ENCODE results near the gene NOL12. TPM values are rescaled to one million over a fixed set of nuclear protein-coding genes. Genes with fewer than 3 reads are reported as not detected.
"Not testable (repeated sequence)": the region's sequence is repeated elsewhere in the genome, so short reads cannot be mapped to it uniquely, and the experiment has no call there.

NOL12 gene
- total RNA-seq, 6 donors from 2014 or later, result 23.5 to 89.1 (median 26.7) TPM

DNA sequence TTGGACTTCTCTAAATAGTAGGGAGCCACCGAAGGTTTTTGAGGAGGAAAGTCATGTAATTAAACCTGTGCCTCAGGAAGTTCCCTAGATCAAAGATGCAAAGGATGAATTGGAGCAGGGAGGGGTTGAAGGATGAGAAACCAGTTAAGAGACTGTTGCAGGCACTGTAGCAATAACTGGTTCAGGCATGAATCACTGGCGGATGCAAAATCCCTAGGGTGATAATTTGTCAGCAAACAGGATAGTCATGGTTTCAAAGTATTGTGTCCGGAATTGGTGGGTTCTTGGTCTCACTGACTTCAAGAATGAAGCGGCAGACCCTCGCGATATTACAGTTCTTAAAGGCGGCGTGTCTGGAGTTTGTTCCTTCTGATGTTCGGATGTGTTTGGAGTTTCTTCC lies 30.6 kb downstream of the NOL12 start:
- peak in 1 of 2 donors; percentile 84 for ATAC-seq (ENCODE audit: low FRiP score in 2 of 2)

GRCh38 chr22:37717235-37717634 lies 31.1 kb downstream of the NOL12 start:
- WGBS, 2 donors, result 88 to 100% methylated on average over 6 to 7 of the region's 7 CpGs
- not testable (repeated sequence) for ATAC-seq (ENCODE audit: low FRiP score in 2 of 2)

More for the DNA sequence above, 30.6 kb downstream of the NOL12 start:
- TF ChIP-seq POLR2AphosphoS5 (IDR thresholded peaks at IDR 0.05) (no peak), POLR2A (IDR thresholded peaks at IDR 0.05) (no peak), EP300 (IDR thresholded peaks at IDR 0.05) (no peak)
- TF ChIP-seq, protein P1, sequence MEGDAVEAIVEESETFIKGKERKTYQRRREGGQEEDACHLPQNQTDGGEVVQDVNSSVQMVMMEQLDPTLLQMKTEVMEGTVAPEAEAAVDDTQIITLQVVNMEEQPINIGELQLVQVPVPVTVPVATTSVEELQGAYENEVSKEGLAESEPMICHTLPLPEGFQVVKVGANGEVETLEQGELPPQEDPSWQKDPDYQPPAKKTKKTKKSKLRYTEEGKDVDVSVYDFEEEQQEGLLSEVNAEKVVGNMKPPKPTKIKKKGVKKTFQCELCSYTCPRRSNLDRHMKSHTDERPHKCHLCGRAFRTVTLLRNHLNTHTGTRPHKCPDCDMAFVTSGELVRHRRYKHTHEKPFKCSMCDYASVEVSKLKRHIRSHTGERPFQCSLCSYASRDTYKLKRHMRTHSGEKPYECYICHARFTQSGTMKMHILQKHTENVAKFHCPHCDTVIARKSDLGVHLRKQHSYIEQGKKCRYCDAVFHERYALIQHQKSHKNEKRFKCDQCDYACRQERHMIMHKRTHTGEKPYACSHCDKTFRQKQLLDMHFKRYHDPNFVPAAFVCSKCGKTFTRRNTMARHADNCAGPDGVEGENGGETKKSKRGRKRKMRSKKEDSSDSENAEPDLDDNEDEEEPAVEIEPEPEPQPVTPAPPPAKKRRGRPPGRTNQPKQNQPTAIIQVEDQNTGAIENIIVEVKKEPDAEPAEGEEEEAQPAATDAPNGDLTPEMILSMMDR (IDR thresholded peaks at IDR 0.05), result no peak
- H3K27me3 ChIP-seq, result no peaks in the 10 kb centered on the region
- no peaks in the 10 kb centered on the region for H3K36me3 ChIP-seq
- no peak for DNase-seq
- 90 to 93% methylated on average over 9 of the region's 9 CpGs for WGBS, 2 donors
- H3K27ac ChIP-seq, result no peak overlapping the region
- no peak overlapping the region for H3K4me3 ChIP-seq
- H3K4me1 ChIP-seq, result no peaks in the 10 kb centered on the region
- no peaks in the 10 kb centered on the region for H3K9me3 ChIP-seq

DNA sequence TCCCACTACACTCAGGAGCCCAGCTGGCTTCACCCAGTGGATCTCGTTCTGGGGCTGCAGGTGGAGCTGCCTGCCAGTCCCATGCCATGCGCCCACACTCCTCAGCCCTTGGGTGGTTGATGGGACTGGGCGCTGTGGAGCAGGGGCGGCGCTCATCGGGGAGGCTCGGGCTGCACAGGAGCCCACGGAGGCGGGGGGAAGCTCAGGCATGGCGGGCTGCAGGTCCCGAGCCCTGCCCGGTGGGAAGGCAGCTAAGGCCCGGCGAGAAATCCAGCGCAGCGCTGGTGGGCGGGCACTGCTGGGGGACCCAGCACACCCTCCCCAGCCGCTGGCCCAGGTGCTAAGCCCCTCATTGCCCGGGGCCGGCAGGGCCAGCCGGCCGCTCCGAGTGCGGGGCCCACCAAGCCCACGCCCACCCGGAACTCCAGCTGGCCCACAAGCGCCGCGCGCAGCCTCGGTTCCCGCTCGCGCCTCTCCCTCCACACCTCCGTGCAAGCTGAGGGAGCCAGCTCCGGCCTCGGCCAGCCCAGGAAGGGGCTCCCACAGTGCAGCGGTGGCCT lies 31.7 kb downstream of the NOL12 start:
- H3K4me3 ChIP-seq; H3K27me3 ChIP-seq; H3K27ac ChIP-seq; H3K4me1 ChIP-seq; H3K36me3 ChIP-seq; H3K9me3 ChIP-seq; ATAC-seq (ENCODE audit: low FRiP score in 2 of 2): not testable (repeated sequence)
- WGBS, 2 donors, result 87% methylated on average over 25 of the region's 38 CpGs; no CpG with 5 or more reads in 1 of the 2 donors
- DNase-seq, result peak in 1 of 2 donors; percentile 75

More at GRCh38 chr22:37717235-37717634, 31.1 kb downstream of the NOL12 start:
- H3K9me3 ChIP-seq, DNase-seq, H3K4me3 ChIP-seq, H3K27ac ChIP-seq, H3K4me1 ChIP-seq, H3K36me3 ChIP-seq, H3K27me3 ChIP-seq: not testable (repeated sequence)

DNA sequence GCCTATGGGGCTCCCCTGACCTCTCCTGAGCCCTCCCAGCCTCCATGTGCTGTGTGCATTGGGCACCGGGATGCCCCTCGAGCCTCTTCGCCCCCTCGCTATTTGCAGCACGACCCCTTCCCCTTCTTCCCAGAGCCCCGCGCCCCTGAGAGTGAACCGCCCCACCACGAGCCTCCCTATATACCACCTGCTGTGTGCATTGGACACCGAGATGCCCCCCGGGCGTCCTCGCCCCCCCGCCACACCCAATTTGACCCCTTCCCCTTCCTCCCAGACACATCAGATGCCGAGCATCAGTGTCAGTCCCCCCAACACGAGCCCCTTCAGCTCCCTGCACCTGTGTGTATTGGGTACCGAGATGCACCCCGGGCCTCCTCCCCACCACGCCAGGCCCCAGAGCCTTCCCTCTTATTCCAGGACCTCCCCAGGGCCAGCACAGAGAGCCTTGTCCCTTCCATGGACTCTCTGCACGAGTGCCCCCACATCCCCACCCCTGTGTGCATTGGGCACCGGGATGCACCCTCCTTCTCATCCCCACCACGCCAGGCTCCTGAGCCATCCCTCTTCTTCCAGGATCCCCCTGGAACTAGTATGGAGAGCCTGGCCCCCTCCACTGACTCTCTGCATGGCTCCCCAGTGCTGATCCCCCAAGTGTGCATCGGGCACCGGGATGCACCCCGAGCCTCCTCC lies 39.6 kb downstream of the NOL12 start:
- no peak overlapping the region for H3K27ac ChIP-seq
- no peak overlapping the region for H3K4me3 ChIP-seq
- no peaks in the 10 kb centered on the region for H3K9me3 ChIP-seq
- TF ChIP-seq, protein P1 (IDR thresholded peaks at IDR 0.05), result no peak
- TF ChIP-seq POLR2AphosphoS5 (IDR thresholded peaks at IDR 0.05) (no peak), POLR2A (IDR thresholded peaks at IDR 0.05) (no peak)
- peak in 1 of 2 donors; percentile 62 for DNase-seq
- no peaks in the 10 kb centered on the region for H3K36me3 ChIP-seq
- 93 to 94% methylated on average over 25 of the region's 25 CpGs for WGBS, 2 donors
- no peaks in the 10 kb centered on the region for H3K27me3 ChIP-seq
- no peak for ATAC-seq (ENCODE audit: low FRiP score in 2 of 2)
- peaks cover 8 to 17% (median 15%) of the 10 kb centered on the region in 4 donors for H3K4me1 ChIP-seq

DNA sequence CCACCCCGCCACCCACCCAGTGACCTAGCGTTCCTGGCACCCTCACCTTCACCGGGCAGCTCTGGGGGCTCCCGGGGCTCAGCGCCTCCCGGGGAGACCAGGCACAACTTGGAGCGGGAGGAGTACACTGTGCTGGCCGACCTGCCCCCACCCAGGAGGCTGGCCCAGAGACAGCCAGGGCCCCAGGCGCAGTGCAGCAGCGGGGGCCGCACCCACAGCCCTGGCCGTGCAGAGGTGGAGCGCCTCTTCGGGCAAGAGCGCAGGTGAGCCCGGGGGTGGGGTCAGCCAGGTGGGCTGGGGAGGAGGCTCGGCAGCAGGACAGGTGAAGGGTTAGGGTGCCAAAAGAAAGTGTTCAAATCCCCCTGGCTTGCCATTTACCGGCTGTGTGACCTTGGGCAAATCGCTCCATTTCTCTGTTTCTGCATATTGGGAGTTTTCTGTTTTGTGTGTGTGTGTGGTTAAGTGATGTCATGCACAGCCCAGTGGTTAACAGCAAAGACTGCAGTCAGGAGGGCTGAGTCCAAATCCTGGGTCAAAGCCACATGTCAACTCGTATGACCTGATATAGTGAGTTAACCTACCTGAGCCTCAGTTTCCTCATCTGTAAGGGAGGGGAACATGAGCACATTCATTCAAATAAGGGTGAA lies 40.2 kb downstream of the NOL12 start:
- Histone ChIP-seq H3K9me3 (no peaks in the 10 kb centered on the region), H3K36me3 (no peaks in the 10 kb centered on the region), H3K4me1 (peaks cover 12 to 22% (median 21%) of the 10 kb centered on the region in 4 donors), H3K27me3 (no peaks in the 10 kb centered on the region), H3K4me3 (no peak overlapping the region), H3K27ac (no peak overlapping the region)
- peak in 1 of 2 donors; percentile 83 for DNase-seq
- peak in 1 of 2 donors; percentile 75 for ATAC-seq (ENCODE audit: low FRiP score in 2 of 2)
- no peak for TF ChIP-seq POLR2A (IDR thresholded peaks at IDR 0.05)
- TF ChIP-seq POLR2AphosphoS5 (IDR thresholded peaks at IDR 0.05), result no peak
- TF ChIP-seq EP300 (IDR thresholded peaks at IDR 0.05), result no peak
- TF ChIP-seq, protein P1 (IDR thresholded peaks at IDR 0.05), result no peak
- 82 to 95% methylated on average over 6 to 19 of the region's 20 CpGs for WGBS, 2 donors
